Thoracic aorta (tissue), 2 donors: ENCODE results near the gene TAF7. TPM values are rescaled to one million over a fixed set of nuclear protein-coding genes. Genes with fewer than 3 reads are reported as not detected.
"Not testable (repeated sequence)": the region's sequence is repeated elsewhere in the genome, so short reads cannot be mapped to it uniquely, and the experiment has no call there.

Source experiments
- ATAC-seq: fragments of 150-250 bp; one replicate; pipeline ENCODE4 v1.8.0; 2017; ENCODE audit warnings: low read depth; ENCODE audit not compliant: insufficient number of reproducible peaks, low FRiP score
- DNase-seq: peaks from one replicate; pipeline ENCODE4 v3.0.0-alpha.2; 2020; ENCODE audit warnings: low spot score
- H3K27ac ChIP-seq, 2 donors: fragments of 200-600 bp; sonication (generic); 1 replicate in 1 of 2; 2 replicates in 1 of 2; pipeline ENCODE4 v1.5.1; 2016; ENCODE audit warnings: mild to moderate bottlenecking in 2 of 2, moderate library complexity in 2 of 2
- H3K27me3 ChIP-seq: fragments of 200-600 bp; sonication (generic); replicated peaks from 2 replicates; pipeline ENCODE4 v1.6.0; 2016; ENCODE audit warnings: mild to moderate bottlenecking; ENCODE audit not compliant: insufficient read depth
- H3K36me3 ChIP-seq: fragments of 200-600 bp; sonication (generic); one replicate; pipeline ENCODE4 v1.5.1; 2016
- H3K4me1 ChIP-seq, 2 donors: fragments of 200-600 bp; sonication (generic); 1 replicate in 1 of 2; 2 replicates in 1 of 2; pipeline versions ENCODE4 v1.5.1 to v1.6.0; 2016; ENCODE audit warnings: low read depth in 2 of 2, mild to moderate bottlenecking in 1 of 2; ENCODE audit not compliant: control insufficient read depth in 1 of 2
- H3K4me3 ChIP-seq: fragments of 200-600 bp; sonication (generic); 2 replicates; pipeline ENCODE4 v1.5.1; 2016; ENCODE audit warnings: mild to moderate bottlenecking
- H3K9me3 ChIP-seq: fragments of 200-600 bp; sonication (generic); 2 replicates; pipeline ENCODE4 v1.5.1; 2016
- total RNA-seq, 2 donors: library from RNA; depleted of rRNA; stranded (reverse); fragments of >200 nt; gene quantifications; one replicate each; pipeline versions ENCODE4 v1.1.0 to v1.2.3, GENCODE V29; 2016
- TF ChIP-seq, protein P1 (sequence below): fragments of 200-600 bp; sonication (generic); IDR thresholded peaks from one replicate; pipeline ENCODE4 v1.5.1; 2019; ENCODE audit warnings: antibody characterized with exemption

TAF7 gene
- total RNA-seq, 2 donors from 2014 or later = 35.9 to 56.1 TPM

- Histone ChIP-seq H3K4me1 (no peaks in the 10 kb centered on the region), H3K27me3 (no peaks in the 10 kb centered on the region), H3K9me3 (peaks cover 85% of the 10 kb centered on the region), H3K36me3 (no peaks in the 10 kb centered on the region), H3K4me3 (peak within 1 kb of the TSS; percentile 59), H3K27ac (no peak within 1 kb of the TSS)
- no peak for DNase-seq
- TF ChIP-seq, protein P1, sequence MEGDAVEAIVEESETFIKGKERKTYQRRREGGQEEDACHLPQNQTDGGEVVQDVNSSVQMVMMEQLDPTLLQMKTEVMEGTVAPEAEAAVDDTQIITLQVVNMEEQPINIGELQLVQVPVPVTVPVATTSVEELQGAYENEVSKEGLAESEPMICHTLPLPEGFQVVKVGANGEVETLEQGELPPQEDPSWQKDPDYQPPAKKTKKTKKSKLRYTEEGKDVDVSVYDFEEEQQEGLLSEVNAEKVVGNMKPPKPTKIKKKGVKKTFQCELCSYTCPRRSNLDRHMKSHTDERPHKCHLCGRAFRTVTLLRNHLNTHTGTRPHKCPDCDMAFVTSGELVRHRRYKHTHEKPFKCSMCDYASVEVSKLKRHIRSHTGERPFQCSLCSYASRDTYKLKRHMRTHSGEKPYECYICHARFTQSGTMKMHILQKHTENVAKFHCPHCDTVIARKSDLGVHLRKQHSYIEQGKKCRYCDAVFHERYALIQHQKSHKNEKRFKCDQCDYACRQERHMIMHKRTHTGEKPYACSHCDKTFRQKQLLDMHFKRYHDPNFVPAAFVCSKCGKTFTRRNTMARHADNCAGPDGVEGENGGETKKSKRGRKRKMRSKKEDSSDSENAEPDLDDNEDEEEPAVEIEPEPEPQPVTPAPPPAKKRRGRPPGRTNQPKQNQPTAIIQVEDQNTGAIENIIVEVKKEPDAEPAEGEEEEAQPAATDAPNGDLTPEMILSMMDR = peak; percentile 23
- no peak for ATAC-seq
Observed at GRCh38 chr5:141354900-141355469, 34.4 kb upstream of the TAF7 start, which contains the start of gene PCDHGA4. TSS of gene PCDHGA4 (plus strand) at chr5:141355021. CDS start at chr5:141355108, 87 bp downstream.

GRCh38 chr5:141351591-141351990 lies 31.0 kb upstream of the TAF7 start:
- Histone ChIP-seq H3K4me3 (no peak overlapping the region), H3K27me3 (no peaks in the 10 kb centered on the region), H3K9me3 (peaks cover 84% of the 10 kb centered on the region), H3K4me1 (no peaks in the 10 kb centered on the region), H3K27ac (no peak overlapping the region), H3K36me3 (no peaks in the 10 kb centered on the region)
- TF ChIP-seq, protein P1 = no peak
- DNase-seq = no peak
- no peak for ATAC-seq

DNA sequence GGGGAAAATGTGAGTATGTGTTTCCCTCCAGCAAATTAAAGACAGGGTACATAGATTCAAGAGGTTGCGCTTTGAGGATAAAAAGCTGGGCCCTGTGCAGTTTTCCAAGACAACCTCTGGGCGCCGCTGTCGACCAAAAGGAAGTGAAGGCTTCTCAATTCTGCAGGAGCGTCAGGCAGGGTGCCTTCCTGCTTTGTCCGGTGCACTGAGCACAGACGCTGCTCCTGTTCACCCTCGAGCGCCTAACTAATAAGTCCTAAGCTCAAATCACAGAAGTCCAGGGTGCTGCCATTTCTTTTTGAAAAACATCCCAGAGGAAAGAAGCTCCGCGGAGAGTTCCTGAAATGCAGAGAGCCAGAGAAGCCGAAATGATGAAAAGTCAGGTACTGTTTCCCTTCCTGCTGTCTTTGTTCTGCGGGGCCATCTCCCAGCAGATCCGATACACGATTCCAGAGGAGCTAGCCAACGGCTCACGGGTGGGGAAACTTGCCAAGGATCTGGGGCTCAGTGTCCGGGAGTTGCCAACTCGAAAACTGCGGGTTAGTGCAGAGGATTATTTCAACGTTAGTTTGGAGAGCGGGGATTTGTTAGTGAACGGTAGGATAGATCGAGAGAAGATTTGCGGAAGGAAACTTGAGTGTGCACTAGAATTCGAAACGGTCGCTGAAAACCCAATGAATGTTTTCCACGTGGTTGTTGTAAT lies 29.5 kb upstream of the TAF7 start, which contains the start of gene PCDHGB1:
Gene PCDHGB1, plus strand, starts transcription at position 183 of the 703 bp plus-strand sequence. Its CDS starts 162 bp downstream, at position 345.
- Histone ChIP-seq H3K27ac (no peak within 1 kb of the TSS), H3K4me3 (peak within 1 kb of the TSS; percentile 55), H3K4me1 (no peaks in the 10 kb centered on the region), H3K9me3 (peaks cover 79% of the 10 kb centered on the region), H3K27me3 (no peaks in the 10 kb centered on the region), H3K36me3 (no peaks in the 10 kb centered on the region)
- ATAC-seq (no peak), DNase-seq (no peak)
- TF ChIP-seq, protein P1 = no peak

GRCh38 chr5:141346017-141346416 lies 25.4 kb upstream of the TAF7 start:
- H3K27me3 ChIP-seq, H3K36me3 ChIP-seq, H3K27ac ChIP-seq, H3K4me3 ChIP-seq, ATAC-seq, H3K4me1 ChIP-seq, DNase-seq: not testable (repeated sequence)
- peaks cover 89% of the 10 kb centered on the region for H3K9me3 ChIP-seq

GRCh38 chr5:141345327-141345726 lies 24.7 kb upstream of the TAF7 start:
- TF ChIP-seq, protein P1 = no peak
- DNase-seq (no peak), ATAC-seq (no peak)
- Histone ChIP-seq H3K9me3 (peaks cover 89% of the 10 kb centered on the region), H3K36me3 (no peaks in the 10 kb centered on the region), H3K27ac (no peak overlapping the region), H3K27me3 (no peaks in the 10 kb centered on the region), H3K4me1 (no peaks in the 10 kb centered on the region), H3K4me3 (peak overlapping the region; percentile 19)
